ENCODE results near the gene FRYL.
"Not testable (repeated sequence)": the region's sequence is repeated elsewhere in the genome, so short reads cannot be mapped to it uniquely, and the experiment has no call there.

FRYL gene

DNA sequence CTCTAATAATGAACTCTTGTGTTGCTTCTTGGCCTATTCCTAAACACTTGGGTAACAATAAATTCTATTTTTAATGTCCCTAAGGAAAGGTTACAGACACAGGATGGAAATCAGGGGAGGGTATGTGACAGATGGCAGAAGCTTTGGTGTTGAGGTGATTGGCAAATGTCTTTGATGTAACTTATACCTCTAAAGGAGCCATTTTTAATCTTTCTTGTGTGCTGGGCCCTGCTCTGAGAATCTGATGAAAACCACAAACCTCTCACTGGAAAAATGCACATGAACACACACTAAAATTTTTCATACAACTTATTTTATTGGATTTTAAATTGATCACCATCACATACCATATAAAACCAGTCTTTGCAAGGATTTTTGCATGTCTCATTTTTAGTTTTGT, 17.7 kb downstream of the FRYL start:
- Histone ChIP-seq H3K4me2 (ENCODE audit: low read length) (no peak overlapping the region), H3K27ac (no peak overlapping the region), H3K27me3 (ENCODE audit: control insufficient read depth, insufficient read depth, low read length) (no peaks in the 10 kb centered on the region), H3K4me3 (ENCODE audit: low read depth, low read length) (no peak overlapping the region), H3K79me2 (peaks cover 40% of the 10 kb centered on the region), H3K9me3 (ENCODE audit: control insufficient read depth, low read length) (no peaks in the 10 kb centered on the region), H3K4me1 (peaks cover 5% of the 10 kb centered on the region), H3K9ac (no peak overlapping the region), H3K36me3 (ENCODE audit: control insufficient read depth, insufficient read depth, low read length) (no peaks in the 10 kb centered on the region), H2AFZ (no peak overlapping the region)
- TF ChIP-seq, protein P1, sequence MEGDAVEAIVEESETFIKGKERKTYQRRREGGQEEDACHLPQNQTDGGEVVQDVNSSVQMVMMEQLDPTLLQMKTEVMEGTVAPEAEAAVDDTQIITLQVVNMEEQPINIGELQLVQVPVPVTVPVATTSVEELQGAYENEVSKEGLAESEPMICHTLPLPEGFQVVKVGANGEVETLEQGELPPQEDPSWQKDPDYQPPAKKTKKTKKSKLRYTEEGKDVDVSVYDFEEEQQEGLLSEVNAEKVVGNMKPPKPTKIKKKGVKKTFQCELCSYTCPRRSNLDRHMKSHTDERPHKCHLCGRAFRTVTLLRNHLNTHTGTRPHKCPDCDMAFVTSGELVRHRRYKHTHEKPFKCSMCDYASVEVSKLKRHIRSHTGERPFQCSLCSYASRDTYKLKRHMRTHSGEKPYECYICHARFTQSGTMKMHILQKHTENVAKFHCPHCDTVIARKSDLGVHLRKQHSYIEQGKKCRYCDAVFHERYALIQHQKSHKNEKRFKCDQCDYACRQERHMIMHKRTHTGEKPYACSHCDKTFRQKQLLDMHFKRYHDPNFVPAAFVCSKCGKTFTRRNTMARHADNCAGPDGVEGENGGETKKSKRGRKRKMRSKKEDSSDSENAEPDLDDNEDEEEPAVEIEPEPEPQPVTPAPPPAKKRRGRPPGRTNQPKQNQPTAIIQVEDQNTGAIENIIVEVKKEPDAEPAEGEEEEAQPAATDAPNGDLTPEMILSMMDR (IDR thresholded peaks at IDR 0.05), result no peak

DNA sequence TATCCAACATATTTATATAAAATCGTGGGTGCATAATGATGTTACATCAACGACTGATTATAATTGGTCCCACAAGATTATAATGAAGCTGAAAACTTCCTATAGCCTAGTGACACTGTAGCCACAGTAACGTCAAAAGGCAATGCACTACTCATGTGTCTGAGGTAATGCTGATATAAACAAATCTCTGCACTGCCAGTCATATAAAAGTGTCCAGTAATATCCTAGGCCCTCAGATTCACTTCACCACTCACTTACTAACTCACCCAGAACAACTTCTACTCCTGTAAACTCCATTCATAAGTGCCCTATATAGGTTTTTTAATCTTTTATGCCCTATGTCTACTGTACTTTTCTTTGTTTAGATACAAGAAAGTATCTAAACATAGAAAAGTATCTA, 18.8 kb downstream of the FRYL start:
- H3K36me3 ChIP-seq (ENCODE audit: control insufficient read depth, insufficient read depth, low read length), result no peaks in the 10 kb centered on the region
- H3K4me1 ChIP-seq, result peaks cover 5% of the 10 kb centered on the region
- TF ChIP-seq, protein P1 (IDR thresholded peaks at IDR 0.05), result no peak
- H3K27ac ChIP-seq, result no peak overlapping the region
- no peaks in the 10 kb centered on the region for H3K9me3 ChIP-seq (ENCODE audit: control insufficient read depth, low read length)
- peaks cover 36% of the 10 kb centered on the region for H3K79me2 ChIP-seq
- H3K9ac ChIP-seq, result no peak overlapping the region
- no peak overlapping the region for H2AFZ ChIP-seq
- no peak overlapping the region for H3K4me3 ChIP-seq (ENCODE audit: low read depth, low read length)
- no peak overlapping the region for H3K4me2 ChIP-seq (ENCODE audit: low read length)
- H3K27me3 ChIP-seq (ENCODE audit: control insufficient read depth, insufficient read depth, low read length), result no peaks in the 10 kb centered on the region

DNA sequence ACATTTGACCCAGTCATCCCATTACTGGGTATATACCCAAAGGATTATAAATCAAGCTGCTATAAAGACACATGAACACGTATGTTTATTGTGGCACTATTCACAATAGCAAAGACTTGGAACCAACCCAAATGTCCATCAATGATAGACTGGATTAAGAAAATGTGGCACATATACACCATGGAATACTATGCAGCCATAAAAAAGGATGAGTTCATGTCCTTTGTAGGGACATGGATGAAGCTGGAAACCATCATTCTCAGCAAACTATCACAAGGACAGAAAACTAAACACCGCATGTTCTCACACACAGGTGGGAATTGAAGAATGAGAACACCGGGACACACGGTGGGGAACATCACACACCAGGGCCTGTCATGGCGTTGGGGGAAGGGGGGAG, 21.4 kb downstream of the FRYL start:
- not testable (repeated sequence) for H3K4me2 ChIP-seq (ENCODE audit: low read length); H3K9me3 ChIP-seq (ENCODE audit: control insufficient read depth, low read length); H2AFZ ChIP-seq; H3K27ac ChIP-seq; H3K27me3 ChIP-seq (ENCODE audit: control insufficient read depth, insufficient read depth, low read length); H3K9ac ChIP-seq; H3K36me3 ChIP-seq (ENCODE audit: control insufficient read depth, insufficient read depth, low read length); H3K4me1 ChIP-seq; H3K4me3 ChIP-seq (ENCODE audit: low read depth, low read length)
- H3K79me2 ChIP-seq, result peaks cover 29% of the 10 kb centered on the region

DNA sequence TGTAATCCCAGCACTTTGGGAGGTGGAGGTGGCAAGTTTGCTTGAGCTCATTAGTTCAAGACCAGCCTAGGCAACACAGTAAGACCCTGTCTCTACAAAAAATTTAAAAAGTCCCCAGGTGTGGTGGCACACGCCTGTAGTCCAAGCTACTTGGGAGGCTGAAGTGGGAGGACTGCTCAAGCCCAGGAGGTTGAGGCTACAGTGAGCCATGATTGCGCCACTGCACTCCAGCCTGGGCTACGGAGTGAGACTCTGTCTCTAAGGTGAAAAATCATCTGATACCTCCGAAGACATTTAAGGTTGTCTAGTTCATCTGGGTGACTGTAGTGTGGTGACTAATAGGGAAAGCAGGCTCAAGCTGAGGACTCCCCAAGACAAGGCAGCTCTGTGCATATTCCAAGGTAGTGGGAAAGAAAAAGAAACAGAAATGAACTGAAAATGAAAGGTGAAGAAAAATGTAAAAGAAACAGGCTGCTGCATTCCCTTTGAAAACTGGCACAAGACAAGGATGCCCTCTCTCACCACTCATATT, 23.3 kb downstream of the FRYL start:
- Histone ChIP-seq H3K27me3 (ENCODE audit: control insufficient read depth, insufficient read depth, low read length) (no peaks in the 10 kb centered on the region), H3K4me3 (ENCODE audit: low read depth, low read length) (no peak overlapping the region), H3K4me2 (ENCODE audit: low read length) (no peak overlapping the region), H3K79me2 (peaks cover 30% of the 10 kb centered on the region), H3K27ac (no peak overlapping the region), H3K9me3 (ENCODE audit: control insufficient read depth, low read length) (no peaks in the 10 kb centered on the region), H3K4me1 (peaks cover 10% of the 10 kb centered on the region), H3K9ac (no peak overlapping the region), H3K36me3 (ENCODE audit: control insufficient read depth, insufficient read depth, low read length) (no peaks in the 10 kb centered on the region), H2AFZ (no peak overlapping the region)
- TF ChIP-seq, protein P1 (IDR thresholded peaks at IDR 0.05), result no peak

DNA sequence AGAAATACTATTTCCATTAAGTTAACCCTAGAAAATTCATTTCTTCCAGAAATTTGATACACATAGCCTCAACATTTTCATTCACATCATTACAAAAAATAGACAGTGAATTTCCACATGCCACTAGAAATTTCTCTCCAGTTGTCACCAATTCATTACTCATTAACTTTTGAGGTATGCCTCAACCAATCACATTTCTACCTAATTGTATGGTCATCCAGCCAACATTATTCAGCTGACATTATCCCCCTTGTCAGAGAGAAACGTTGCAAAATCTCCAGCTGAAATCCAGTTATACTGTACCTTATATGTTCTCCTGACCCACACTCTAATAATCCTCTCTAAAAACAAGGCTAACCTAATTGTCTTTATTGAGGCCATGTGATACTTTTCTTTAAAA, 24.8 kb downstream of the FRYL start:
- peaks cover 6% of the 10 kb centered on the region for H3K4me1 ChIP-seq
- H3K27me3 ChIP-seq (ENCODE audit: control insufficient read depth, insufficient read depth, low read length), result no peaks in the 10 kb centered on the region
- peaks cover 26% of the 10 kb centered on the region for H3K79me2 ChIP-seq
- H3K27ac ChIP-seq, result no peak overlapping the region
- no peak overlapping the region for H3K4me2 ChIP-seq (ENCODE audit: low read length)
- H3K9ac ChIP-seq, result no peak overlapping the region
- TF ChIP-seq, protein P1 (IDR thresholded peaks at IDR 0.05), result no peak
- H3K9me3 ChIP-seq (ENCODE audit: control insufficient read depth, low read length), result no peaks in the 10 kb centered on the region
- H3K36me3 ChIP-seq (ENCODE audit: control insufficient read depth, insufficient read depth, low read length), result no peaks in the 10 kb centered on the region
- H3K4me3 ChIP-seq (ENCODE audit: low read depth, low read length), result no peak overlapping the region
- H2AFZ ChIP-seq, result no peak overlapping the region
